HG03025 (cell line): ENCODE measurements around the gene PLIN5.

ENCODE experiments used
- ATAC-seq: cut with Tn5 transposase; IDR thresholded peaks from one replicate; pipeline ENCODE4 v1.9.1; 2021; ENCODE audit warnings: mild to moderate bottlenecking, moderate library complexity; ENCODE audit not compliant: unreplicated experiment, low FRiP score

The PLIN5 gene, protein sequence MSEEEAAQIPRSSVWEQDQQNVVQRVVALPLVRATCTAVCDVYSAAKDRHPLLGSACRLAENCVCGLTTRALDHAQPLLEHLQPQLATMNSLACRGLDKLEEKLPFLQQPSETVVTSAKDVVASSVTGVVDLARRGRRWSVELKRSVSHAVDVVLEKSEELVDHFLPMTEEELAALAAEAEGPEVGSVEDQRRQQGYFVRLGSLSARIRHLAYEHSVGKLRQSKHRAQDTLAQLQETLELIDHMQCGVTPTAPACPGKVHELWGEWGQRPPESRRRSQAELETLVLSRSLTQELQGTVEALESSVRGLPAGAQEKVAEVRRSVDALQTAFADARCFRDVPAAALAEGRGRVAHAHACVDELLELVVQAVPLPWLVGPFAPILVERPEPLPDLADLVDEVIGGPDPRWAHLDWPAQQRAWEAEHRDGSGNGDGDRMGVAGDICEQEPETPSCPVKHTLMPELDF

DNA sequence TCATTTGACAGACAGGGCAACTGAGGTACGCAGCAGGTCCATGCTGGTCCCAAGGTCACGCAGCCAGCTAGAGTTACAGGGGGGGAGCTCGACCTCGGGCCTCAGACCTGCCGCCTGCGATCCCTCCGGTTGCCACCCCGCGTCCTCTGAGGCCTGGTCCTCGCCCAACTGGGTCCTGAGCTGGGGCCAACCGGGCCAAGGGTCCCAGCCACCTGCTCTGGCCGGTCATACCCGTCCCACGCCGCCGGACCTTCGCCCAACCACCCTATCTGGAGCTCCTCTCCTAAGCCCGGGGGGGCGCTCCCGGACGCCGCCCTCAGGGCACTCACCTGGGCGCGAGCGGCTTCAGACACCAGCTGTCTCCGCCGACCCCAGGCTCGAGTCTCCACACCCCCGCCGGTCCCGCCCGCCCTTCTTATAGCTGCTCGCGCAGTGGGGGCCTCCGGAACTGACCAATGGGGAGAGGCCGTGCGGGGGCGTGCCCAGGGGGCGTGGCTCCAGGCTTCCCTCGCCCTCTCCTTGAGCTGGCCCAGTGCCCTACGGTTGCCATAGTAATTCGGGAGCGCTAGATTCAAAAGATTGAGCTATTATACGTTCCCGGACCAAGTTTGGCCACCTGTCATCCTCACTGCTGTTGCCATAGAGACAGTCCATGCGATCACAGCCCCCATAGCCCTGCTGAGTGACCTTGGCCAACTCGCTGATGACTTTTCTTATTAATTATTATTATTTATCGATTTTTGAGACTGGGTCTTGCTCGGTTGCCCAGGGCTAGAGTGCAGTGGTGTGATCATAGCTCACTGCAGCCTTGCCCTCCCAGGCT is at the start of gene PLIN5:
TSS of gene PLIN5 (minus strand) at position 389 of the 823 bp plus-strand sequence. CDS start 1,150 bp downstream, outside the sequence.
- no peak for ATAC-seq

DNA sequence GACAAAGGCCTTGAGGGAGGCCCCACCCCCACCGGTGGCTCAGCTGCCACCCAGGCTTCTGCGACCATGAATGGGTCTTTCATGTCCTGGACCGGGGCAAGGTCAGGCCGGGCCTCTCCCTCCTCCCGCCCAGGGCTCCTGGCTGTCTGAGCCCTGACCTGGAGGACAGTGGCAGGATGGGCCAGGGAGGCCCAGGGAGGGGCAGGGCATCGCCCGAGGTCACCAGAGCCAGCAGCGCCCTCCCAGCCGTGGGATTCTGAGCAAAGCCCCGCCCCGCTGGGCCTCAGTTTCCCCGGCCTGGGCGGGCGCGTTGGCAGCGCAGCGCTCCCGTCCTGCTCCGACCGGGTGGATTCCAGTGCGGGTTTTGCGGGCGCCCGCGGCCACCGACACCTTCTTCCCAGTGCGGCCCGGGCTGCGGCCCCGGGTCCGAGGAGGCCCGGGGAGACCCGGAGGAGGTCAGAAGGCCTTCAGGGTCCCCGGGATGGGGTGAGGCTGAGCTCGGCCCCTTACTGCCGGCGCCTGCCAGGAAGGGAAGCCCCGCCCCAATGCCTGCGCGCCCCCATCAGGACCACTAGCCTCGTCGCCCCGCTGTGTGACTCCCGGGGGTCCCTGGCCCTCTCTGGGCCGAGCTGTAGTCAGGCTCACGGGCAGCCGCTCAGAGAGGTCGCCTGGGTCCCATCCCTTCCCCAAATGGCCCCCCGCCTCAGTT is 49.1 kb upstream of the PLIN5 start:
- no peak for ATAC-seq

DNA sequence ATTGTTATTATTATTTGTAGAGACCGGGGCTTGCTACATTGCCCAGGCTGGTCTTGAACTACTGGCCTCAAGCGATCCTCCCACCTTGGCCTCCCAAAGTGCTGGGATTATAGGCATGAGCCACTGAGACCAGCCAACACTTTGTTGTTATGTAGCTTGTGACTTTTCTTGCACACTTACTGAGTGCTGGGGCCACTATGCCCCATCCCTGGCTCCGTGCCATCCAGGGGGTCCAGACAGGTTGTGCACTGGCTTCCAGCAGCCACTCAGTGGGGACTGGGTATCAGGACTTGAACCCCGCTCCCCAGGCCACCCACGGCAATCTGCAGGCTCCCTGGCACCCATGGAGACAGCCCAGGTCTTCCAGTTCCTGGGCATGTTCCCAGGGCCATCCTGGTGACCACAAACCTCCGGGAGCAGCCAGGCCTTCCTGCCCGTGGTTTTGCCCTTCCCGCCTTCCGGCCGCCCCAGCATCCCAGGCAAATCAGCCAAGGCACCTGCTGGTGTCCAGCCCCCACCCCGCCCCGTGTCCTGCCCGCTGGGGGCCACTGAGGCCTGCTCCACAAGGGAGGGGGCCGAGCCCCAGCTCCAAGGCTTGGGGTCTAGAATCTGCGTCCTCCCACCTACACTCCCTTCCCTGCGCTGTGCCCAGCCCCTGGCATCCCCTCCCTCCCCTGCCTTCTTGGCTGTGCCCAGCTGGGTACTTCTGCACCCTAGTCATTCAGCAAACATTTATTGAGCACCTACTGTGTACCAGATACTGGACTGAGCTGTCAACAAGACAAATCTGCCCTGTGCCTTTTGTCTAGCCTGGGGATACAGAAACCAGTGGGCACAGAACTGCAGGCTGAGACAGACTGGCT is 48.2 kb upstream of the PLIN5 start:
- ATAC-seq: no peak

DNA sequence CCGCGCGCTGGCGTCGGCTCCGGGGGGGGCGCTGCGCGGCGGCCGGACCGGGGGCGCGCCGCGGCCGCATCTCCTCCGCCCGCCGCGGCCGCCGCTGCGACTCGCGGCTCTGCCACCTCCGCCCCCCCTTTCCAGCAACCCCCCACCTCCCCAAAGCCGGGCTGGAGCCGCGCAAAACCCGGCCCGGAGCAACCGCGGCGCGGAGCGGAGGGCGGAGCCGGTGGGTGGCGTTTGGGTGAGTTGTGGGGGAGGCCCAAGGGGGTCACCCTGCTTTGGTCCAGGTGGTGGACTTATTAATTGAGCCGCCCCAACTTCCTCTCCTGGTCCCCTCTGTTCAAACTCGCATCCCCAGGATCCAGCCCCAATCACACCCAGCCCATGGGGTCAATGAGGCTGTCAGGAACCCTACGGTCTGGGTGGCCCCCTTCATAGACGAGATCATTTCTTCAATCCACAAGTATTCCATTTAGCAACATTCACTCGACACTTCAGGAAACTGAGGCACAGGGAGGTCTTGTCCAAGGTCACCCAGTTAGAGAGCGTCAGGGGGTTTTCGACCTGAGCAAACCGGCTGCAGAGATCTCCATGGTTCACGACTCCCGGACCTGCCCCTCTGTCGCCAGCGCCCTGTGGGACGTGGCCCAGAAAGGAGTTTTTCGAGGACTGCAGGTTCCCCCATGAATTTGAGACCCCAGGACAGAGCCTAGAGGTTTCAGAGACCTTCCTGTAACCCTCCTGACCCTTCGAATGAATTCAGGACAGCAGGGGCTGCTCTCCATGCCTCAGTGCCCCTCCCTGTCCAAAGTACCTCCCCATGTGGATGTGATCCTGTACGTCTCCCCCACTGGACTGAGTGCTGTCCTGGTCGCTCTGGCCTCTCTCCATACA is 46.9 kb upstream of the PLIN5 start:
- ATAC-seq: no peak

DNA sequence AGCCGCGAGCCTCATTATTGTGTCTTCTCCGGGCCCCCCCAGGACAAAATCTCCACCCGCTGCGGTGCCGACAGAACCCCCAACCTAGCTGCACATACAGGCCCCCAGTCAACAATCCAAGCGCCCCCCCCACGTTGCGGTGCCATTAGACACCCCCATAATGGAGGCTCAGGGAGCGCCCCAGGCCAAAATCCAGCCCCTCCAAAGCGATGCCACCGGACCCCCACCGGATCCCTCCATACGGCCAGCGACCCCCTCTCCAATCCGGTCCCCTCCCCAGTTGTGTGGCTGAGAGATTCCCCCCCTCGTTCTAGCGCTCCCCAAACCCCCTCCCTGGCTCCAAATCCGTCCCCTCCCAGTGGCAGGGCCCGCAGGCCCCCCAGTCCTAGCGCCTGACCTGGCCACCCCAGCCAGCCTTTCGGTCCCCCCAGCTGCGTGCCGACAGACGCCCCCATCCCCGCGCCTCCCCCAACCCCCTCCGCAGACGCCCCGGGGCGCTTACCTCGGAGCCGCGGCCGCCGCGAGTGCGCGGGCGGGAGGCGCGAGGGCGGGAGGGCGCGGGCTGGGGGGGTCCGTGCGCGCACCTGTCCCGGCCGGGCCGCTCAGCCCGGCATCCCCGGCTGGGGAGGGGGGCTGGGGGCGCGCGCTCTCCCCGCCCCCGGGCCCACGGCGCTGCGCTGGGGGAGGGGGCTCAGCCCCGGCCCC is 46.1 kb upstream of the PLIN5 start:
- no peak for ATAC-seq

DNA sequence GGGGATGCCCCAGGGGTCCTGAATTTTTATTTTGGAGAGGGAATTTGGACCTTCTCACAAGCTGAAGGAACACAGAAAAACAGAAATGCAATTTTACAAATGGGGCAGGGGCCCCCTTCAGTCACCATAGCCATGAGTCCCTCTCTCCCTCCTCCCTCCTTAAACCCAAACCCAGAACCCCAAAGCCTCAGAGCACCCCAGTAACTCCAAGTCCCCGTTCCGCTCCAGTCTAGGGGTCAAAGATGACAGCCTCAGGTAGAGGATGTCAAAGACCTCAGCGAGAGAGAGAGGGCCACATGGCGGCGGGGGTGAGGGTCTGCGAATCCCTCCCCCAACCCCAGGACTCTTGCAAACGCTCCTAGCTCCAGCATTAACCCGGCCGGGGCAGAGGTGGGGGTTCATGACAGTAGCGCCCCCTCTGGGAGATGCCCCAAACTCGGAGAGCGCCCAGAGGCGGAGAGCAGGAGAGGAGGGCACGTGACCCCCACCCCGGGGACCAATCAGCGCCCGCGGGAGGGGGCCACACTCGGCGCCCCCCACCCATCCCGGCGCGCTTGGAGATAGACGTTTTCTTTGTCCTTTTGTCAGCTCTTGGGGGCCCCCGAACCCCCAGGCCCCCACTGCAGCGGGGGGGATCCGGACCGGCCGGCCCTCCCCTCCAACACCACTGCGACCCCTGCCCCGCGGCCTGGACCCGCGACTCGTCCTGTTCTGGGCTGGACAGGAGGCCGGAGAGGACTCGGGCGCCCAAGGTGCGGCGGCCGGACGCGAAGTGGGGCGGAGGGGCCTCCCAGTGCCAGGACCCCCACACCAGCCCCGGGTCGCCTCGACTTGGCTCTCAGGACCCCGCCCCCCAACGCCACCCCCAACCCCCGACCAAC is 45.2 kb upstream of the PLIN5 start:
- no peak for ATAC-seq

DNA sequence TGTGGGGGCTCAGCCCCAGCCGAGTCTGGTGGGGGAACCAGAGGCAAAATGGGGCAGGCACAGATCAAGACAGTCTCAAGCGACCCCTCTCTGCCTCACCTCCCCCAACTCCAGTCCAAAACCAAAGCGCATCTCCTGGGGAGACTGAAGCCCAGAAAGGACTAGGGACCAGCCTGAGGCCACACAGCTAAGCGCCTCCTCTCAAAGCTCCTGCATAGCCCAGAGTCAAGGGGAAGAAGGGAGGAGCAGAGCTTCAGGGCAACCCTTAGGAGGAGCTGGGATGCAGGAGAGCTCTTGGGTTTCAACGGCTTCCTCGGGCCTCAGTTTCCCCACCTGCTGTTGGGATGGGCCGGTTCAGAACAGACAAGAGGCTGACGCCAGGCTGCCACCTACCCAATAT is 44.4 kb upstream of the PLIN5 start:
- ATAC-seq: no peak

DNA sequence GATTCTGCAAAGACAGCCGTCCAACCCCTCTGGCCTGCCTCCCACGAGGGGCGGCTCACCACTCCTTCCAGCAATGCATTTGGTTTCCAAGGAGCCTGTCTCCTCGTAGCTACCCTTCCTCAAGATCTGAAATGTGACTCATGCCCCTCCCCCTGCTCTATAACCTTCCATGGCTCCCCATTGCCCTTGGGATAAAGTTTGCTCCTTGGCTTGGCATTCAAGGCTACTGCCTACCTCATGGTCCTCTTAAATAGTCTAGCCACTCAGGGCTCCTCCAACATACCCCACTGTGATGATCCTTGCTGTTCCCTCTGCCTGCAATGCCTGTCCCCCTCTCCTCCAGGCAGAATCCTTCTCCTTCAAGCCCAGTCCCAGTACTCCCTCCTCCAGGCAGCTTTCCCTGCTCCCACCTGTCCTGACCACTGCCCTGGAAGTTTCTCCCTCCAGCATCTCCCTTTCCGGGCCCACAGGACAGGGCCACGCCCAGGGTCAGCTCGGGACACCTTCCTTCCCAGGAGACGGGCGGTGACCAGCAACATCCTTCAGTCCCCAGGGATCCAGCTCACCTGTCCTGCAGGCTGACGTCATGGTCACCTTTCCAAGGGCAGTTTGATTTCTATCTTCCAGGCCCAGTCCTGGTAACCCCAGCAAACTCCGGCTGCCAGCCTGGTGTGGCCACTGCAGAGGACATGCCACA is 43.7 kb upstream of the PLIN5 start:
- ATAC-seq: no peak

DNA sequence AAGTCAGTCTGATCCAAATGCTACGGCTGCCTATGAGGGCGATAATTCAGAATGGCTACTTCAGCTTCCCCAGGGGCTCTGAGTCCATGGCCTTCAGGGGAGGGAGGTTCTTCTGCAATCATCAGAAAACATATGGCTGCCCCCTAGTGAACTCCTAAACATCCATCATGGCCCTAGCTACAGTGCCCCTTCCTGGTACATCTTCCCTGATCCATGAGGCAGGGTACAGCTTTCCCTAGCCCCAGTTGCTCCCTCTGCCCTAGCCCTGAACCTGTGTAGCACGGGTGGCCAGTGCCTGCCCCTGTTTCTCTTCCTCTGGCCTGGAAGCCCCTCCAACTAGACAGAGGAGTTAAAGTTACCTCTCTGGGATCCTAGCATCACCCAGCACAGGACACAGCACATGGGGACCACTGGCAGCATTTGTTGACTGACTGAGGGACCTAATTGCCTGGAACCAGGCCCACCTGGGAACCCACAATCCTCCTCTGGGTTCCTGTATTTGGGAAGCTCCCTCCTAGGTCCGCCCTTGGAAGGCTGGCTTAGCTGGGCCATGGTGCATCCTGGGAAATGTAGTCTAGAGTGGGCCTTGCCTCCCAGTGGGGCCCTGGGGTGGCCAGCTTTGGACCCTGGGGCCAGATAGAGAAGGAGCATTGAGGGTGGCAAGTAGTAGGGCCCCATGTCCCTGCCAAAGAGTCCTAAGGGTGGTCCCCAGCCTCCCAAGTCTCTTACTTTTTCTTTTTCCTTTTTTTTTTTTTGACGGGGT is 42.2 kb upstream of the PLIN5 start:
- ATAC-seq: no peak

DNA sequence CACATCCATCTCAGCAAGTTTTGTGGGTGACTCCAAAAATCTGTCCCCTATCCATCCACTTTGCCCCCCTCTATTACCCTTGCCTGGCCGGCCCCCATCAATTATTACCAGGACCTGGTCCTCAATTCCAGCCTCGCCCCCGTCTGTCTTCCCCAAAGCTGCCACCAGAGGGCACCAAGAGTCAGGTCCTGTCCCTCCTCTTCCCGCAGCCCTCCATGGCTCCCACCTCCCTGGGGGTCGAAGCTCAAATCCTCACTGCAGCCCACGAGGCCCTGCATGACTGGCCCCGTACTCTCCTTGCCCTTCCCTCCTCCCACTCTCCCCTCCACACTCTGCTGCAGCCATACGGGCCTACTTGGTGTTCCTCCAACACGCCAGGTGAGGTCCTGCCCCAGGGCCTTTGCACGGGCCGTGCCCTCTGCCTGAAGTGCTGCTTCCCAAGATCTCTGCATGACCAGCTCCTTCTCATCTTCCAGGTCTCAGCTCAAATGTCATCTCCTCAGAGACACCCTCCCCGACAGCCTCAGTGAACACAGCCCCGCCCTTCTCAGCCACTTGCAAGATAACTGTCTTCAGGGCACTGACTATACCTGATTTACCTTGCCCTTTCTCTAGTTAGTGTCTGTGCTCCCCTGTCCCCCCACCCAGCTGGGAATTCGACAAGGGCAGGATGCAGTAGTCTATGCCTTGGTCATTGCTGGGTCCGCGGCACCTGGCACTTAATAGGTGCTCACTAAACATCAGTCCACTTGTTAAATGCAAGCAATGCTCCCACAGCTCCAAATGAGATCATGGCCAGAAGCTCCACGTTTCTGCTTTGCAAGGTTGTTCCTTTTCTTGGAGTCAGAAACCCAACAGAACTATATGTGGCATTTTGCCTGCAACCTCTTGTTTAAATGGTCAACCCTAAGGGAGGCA is 41.3 kb upstream of the PLIN5 start:
- no peak for ATAC-seq

DNA sequence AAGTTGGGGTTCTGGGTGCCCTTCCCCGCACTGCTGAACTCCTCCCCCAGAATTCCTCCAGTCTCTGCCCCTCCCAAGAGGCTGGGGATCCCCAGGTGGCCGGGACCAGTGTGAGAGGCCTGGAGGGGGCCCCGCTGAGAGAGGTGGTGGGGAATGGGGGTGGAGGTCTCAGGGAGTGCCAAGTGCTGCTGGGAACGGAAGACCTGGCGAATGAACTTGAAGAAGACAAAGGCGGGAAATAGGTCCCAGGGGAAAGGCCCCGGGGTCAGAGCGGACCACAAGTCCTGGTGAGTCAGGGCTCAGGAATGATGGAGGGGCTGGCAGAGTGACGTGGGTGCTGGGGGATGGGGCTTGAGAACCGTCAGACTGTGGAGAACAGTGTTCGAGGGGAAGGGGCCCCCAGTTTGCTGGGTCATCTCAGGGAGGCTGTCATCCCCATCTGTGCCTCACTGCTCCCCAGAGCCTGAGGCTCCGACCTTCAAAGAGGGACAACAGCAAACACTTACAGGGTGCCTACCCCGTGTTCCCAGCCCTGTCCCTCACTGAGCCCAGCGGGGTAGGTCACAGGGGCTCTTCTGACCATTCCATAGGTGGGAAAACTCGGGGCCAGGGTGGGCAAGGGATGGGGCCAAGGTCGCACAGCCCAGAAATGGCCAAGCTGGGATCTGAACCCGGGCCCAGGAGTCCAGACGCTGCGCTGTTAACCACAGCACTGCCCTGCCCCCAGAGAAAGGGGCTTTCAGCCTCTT is 40.4 kb upstream of the PLIN5 start:
- ATAC-seq: no peak

DNA sequence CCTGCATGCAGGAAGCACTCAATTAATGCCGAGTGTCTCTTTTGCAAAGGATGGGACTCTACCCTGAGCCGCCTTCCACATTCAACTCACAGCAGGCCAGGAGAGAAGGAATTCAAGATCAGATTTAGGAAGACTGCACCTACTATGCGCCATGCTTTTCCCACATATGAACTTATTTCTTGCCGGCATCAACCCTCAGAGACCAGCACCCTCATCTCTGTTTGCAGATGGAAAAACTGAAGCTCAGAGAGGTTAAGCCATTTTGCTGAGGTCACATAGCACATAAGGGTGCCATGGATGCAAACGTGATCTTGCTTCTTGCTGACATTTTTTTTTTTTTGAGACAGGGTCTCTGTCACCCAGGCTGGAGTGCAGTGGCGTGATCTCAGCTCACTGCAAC is 38.7 kb upstream of the PLIN5 start:
- no peak for ATAC-seq

DNA sequence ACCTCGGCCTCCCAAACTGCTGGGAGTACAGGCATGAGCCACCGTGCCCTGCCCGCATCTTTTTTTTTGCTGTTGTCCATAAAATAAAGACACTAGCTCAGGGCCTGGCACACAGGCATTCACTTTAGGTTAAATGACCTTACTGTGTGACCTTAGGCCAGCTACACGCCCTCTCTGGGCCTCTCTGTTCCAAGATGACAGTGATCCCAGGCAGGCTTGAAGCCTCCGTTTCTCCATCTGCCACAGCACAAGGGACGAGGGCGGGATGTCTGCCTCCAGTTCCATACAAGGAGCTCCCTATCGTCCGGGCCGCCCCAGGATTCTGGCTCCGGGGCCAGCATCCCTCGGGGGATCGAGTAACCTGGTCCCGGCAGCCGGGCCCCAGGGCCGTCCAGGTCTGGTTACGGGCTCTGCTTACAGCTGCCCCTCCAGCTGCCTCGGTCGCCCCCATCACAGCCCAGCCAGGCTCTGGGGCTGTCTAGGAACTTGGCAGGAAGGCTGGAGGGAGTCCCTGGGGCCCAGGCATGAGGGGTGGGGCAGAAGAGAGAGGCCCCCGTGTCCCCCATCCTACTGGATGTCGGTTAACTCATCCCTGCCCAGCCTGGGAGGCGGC is 36.4 kb upstream of the PLIN5 start:
- ATAC-seq: no peak

DNA sequence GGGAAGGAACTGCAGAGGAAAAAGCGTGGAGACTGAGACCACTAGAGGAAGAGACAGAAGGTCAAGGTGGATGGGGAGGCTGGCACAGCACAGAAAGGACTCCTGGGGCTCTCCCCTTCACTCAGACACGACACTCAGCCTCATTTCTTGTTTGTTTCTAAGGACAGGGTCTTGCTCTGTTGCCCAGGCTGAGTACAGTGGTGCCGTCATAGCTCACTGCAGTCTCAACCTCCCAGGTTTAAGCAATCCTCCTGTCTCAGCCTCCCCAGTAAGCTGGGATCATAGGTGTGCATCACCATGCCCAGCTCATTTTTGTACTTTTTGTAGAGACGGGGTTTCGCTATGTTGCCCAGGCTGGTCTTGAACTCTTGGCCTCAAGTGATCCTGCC is 35.9 kb upstream of the PLIN5 start:
- ATAC-seq: no peak
